Gastrocnemius medialis (tissue), 4 donors: ENCODE data around the gene HSBP1L1. TPM values are rescaled to one million over a fixed set of nuclear protein-coding genes. Genes with fewer than 3 reads are reported as not detected.

Experiments used
- ATAC-seq, 2 donors: fragments of 150-250 bp; one replicate each; pipeline ENCODE4 v1.9.1; 2016
- DNase-seq, 2 donors: peaks; one replicate each; pipeline ENCODE4 v3.0.0-alpha.2; 2019
- H3K27ac ChIP-seq, 4 donors: fragments of 200-600 bp; sonication (generic); 1 replicate in 1 of 4; 2 replicates in 3 of 4; pipeline ENCODE4 v1.5.1; 2016 to 2018; ENCODE audit warnings: mild to moderate bottlenecking in 2 of 4, moderate library complexity in 1 of 4
- H3K27me3 ChIP-seq, 3 donors: fragments of 200-600 bp; sonication (generic) in 2 of 3; 1 replicate in 1 of 3; 2 replicates in 2 of 3; pipeline versions ENCODE4 v1.5.1 to v1.6.0; 2016 to 2019; ENCODE audit warnings: mild to moderate bottlenecking in 1 of 3, moderate library complexity in 1 of 3
- H3K36me3 ChIP-seq, 2 donors: fragments of 200-600 bp; sonication (generic) in 1 of 2; one replicate each; pipeline ENCODE4 v1.5.1; 2017 to 2018
- H3K4me1 ChIP-seq, 2 donors: fragments of 200-600 bp; sonication (generic) in 1 of 2; one replicate each; pipeline ENCODE4 v1.5.1; 2016 to 2017; ENCODE audit warnings: mild to moderate bottlenecking in 2 of 2
- H3K4me3 ChIP-seq, 4 donors: fragments of 200-600 bp; sonication (generic) in 3 of 4; 1 replicate in 1 of 4; 2 replicates in 3 of 4; pipeline ENCODE4 v1.5.1; 2016 to 2019; ENCODE audit warnings: mild to moderate bottlenecking in 2 of 4
- H3K9me3 ChIP-seq, 3 donors: fragments of 200-600 bp; sonication (generic) in 2 of 3; 1 replicate in 1 of 3; 2 replicates in 2 of 3; pipeline ENCODE4 v1.5.1; 2016 to 2019
- CTCF ChIP-seq, 5 experiments: fragments of 450-650 bp in 3 of 5; fragments of 200-600 bp in 2 of 5; sonication (generic) in 2 of 5; IDR thresholded peaks in 4 of 5; conservative IDR thresholded peaks in 1 of 5; 1 replicate in 4 of 5; 2 replicates in 1 of 5; pipeline ENCODE4 v1.5.1; 2016 to 2019; ENCODE audit warnings: antibody characterized with exemption in 5 of 5, mild to moderate bottlenecking in 3 of 5, moderate library complexity in 3 of 5
- POLR2A ChIP-seq, 2 donors: fragments of 450-650 bp; IDR thresholded peaks; one replicate each; pipeline ENCODE4 v1.6.1; 2017; ENCODE audit warnings: antibody characterized with exemption in 2 of 2, mild to moderate bottlenecking in 2 of 2, moderate library complexity in 2 of 2
- in situ Hi-C, 4 donors: fragments of 200-750 bp; cut with MboI; loops; one replicate each; pipeline versions ENCODE4 v1.15.0 to v1.8.0; 2017; ENCODE audit warnings: low sequenced_read_pairs in 4 of 4
- intact Hi-C: fragments of 100-400 bp; cut with DNase I; formaldehyde crosslinking; loops from one replicate; pipeline ENCODE4 v1.15.1; 2023; ENCODE audit warnings: low total_unique reads
- total RNA-seq, 4 donors: library from RNA; depleted of rRNA; stranded (reverse); fragments of >200 nt; gene quantifications; one replicate each; pipeline versions ENCODE4 v1.1.0 to v1.2.3, GENCODE V29; 2016

The HSBP1L1 gene
- total RNA-seq, 4 donors from 2014 or later = 0.94 to 13.4 (median 6.9) TPM

DNA sequence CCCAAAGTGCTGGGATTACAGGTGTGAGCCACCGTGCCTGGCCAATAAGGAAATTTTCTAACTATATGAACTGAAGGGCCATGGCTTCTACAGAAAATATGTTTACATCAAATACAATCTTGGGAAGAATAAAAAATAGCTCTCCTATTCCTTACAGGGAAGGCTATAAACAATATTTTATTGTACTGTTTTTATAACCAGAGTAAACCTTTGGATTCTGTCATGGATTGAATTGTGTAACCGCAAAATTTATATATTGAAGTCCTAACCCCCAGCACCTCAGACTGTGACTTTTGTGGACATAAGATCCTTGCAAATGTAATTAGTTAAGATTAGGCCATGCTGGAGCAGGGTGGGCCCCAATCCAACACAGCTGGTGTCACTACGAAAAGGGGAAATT is 8.3 kb downstream of the HSBP1L1 start:
- in situ Hi-C loops = no loop called here
- Histone ChIP-seq H3K4me3 (no peak overlapping the region), H3K4me1 (peaks cover under 1 to 1% of the 10 kb centered on the region in 2 donors), H3K9me3 (no peaks in the 10 kb centered on the region), H3K27me3 (no peaks in the 10 kb centered on the region), H3K27ac (no peak overlapping the region), H3K36me3 (peaks cover 0 to 41% of the 10 kb centered on the region in 2 donors)
- no peak for ATAC-seq
- TF ChIP-seq CTCF (IDR thresholded peaks at IDR 0.05 in 4 of 5, conservative IDR thresholded peaks at IDR 0.05 in 1 of 5) (no peak), POLR2A (IDR thresholded peaks at IDR 0.05) (no peak)
- no peak for DNase-seq
- intact Hi-C loops = no loop called here

DNA sequence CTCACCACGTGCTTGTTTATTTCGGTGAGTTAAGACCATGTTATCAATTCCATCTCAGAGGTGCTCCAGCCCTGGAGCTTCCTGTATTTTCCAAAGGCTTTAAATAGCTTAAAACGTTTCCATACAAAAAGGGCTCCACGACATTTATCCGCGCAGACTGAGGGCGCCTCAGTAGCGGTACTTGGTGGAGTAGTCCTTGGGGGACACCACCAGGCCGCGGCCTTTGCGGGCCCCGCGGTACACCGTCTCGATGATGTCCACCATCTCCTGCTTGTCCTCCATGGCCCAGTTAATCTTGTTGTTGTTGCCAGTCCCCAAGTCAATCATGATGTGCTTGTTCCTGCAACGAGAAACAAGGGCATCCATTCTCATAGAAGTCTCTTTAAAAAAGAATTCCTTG is 9.1 kb downstream of the HSBP1L1 start:
- in situ Hi-C loops = no loop called here
- Histone ChIP-seq H3K4me1 (peaks cover 5 to 9% of the 10 kb centered on the region in 2 donors), H3K27me3 (no peaks in the 10 kb centered on the region), H3K4me3 (no peak overlapping the region), H3K9me3 (no peaks in the 10 kb centered on the region), H3K36me3 (peaks cover 0 to 41% of the 10 kb centered on the region in 2 donors), H3K27ac (no peak overlapping the region)
- DNase-seq = no peak
- intact Hi-C loops = no loop called here
- ATAC-seq = no peak
- no peak for TF ChIP-seq POLR2A (IDR thresholded peaks at IDR 0.05)
- TF ChIP-seq CTCF (IDR thresholded peaks at IDR 0.05 in 4 of 5, conservative IDR thresholded peaks at IDR 0.05 in 1 of 5) = no peak

GRCh38 chr18:79974025-79974654 is 9.7 kb downstream of the HSBP1L1 start:
- Histone ChIP-seq H3K4me3 (no peak overlapping the region), H3K36me3 (peaks cover 0 to 41% of the 10 kb centered on the region in 2 donors), H3K27ac (no peak overlapping the region), H3K27me3 (no peaks in the 10 kb centered on the region), H3K4me1 (peaks cover 5 to 10% of the 10 kb centered on the region in 2 donors), H3K9me3 (no peaks in the 10 kb centered on the region)
- intact Hi-C loops = no loop called here
- TF ChIP-seq CTCF (IDR thresholded peaks at IDR 0.05 in 4 of 5, conservative IDR thresholded peaks at IDR 0.05 in 1 of 5) (no peak), POLR2A (IDR thresholded peaks at IDR 0.05) (no peak)
- ATAC-seq (no peak), DNase-seq (no peak)
- in situ Hi-C loops = no loop called here

DNA sequence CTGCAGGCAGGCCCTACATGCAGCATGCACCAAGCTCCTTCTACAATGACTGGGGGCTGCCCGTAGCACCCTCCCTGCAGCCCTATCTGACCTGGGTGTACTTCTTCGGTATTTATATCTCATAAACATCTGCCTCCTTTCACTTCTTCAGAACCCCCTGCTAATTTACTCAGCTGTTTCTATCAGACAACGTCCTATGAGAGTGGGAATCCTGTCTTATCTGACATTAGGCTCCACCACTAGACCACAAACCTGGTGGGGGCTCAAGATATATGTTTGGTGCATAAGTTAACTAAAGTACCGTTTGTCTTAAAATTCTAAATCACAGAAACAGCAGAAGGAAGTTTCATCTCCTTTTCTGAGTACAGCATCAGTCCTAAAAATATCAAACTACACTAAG is 10.6 kb downstream of the HSBP1L1 start:
- peaks cover 0 to 40% of the 10 kb centered on the region in 2 donors for H3K36me3 ChIP-seq
- ATAC-seq (no peak), DNase-seq (no peak)
- no peaks in the 10 kb centered on the region for H3K9me3 ChIP-seq
- peaks cover 5 to 10% of the 10 kb centered on the region in 2 donors for H3K4me1 ChIP-seq
- no peaks in the 10 kb centered on the region for H3K27me3 ChIP-seq
- H3K4me3 ChIP-seq = no peak overlapping the region
- TF ChIP-seq CTCF (IDR thresholded peaks at IDR 0.05 in 4 of 5, conservative IDR thresholded peaks at IDR 0.05 in 1 of 5) (no peak), POLR2A (IDR thresholded peaks at IDR 0.05) (no peak)
- H3K27ac ChIP-seq = no peak overlapping the region
- in situ Hi-C loops = no loop called here
- intact Hi-C loops = no loop called here
